Dendritic cell treated with granulocyte-macrophage colony-stimulating factor and Interleukin-4, amounts not matched to agents 40 ng/mL and 50 ng/mL, for 4 days (primary cell): ENCODE measurements around the gene ICAM1.

Source experiments
- H3K27ac Mint-ChIP-seq: one replicate; pipeline ENCODE4 v1.8.0; 2022; ENCODE audit warnings: mild to moderate bottlenecking, mixed read lengths
- H3K27me3 Mint-ChIP-seq: one replicate; pipeline ENCODE4 v1.8.0; 2022; ENCODE audit warnings: mild to moderate bottlenecking, mixed read lengths
- H3K36me3 Mint-ChIP-seq: one replicate; pipeline ENCODE4 v1.8.0; 2022; ENCODE audit warnings: low read depth, mixed read lengths
- H3K4me1 Mint-ChIP-seq: one replicate; pipeline ENCODE4 v1.8.0; 2022; ENCODE audit warnings: low read depth, mixed read lengths
- H3K4me3 Mint-ChIP-seq: one replicate; pipeline ENCODE4 v1.8.0; 2022; ENCODE audit warnings: mild to moderate bottlenecking, moderate library complexity, mixed read lengths
- H3K9me3 Mint-ChIP-seq: one replicate; pipeline ENCODE4 v1.8.0; 2022; ENCODE audit warnings: mixed read lengths
- intact Hi-C: fragments of 100-400 bp; cut with micrococcal nuclease; formaldehyde crosslinking; loops from one replicate; pipeline ENCODE4 v1.15.0; 2022

Gene ICAM1

DNA sequence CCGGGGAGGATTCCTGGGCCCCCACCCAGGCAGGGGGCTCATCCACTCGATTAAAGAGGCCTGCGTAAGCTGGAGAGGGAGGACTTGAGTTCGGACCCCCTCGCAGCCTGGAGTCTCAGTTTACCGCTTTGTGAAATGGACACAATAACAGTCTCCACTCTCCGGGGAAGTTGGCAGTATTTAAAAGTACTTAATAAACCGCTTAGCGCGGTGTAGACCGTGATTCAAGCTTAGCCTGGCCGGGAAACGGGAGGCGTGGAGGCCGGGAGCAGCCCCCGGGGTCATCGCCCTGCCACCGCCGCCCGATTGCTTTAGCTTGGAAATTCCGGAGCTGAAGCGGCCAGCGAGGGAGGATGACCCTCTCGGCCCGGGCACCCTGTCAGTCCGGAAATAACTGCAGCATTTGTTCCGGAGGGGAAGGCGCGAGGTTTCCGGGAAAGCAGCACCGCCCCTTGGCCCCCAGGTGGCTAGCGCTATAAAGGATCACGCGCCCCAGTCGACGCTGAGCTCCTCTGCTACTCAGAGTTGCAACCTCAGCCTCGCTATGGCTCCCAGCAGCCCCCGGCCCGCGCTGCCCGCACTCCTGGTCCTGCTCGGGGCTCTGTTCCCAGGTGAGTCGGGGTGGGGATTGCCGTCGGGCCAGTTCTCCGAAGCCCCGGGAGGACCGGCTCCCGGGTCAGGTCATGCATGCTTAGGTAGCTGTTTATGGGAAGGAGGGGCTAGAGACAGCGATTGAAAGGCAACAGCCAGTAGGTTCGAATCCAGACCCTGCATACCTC, at the start of gene ICAM1:
Gene ICAM1 (plus strand): TSS at position 505 of the 779 bp plus-strand sequence. CDS start 40 bp downstream, at position 545.
- H3K27me3 Mint-ChIP-seq, result no peaks in the 10 kb centered on the region
- intact Hi-C loops, result no loop called here
- H3K9me3 Mint-ChIP-seq, result no peaks in the 10 kb centered on the region
- peak within 1 kb of the TSS; percentile 98 for H3K27ac Mint-ChIP-seq
- H3K4me3 Mint-ChIP-seq, result peak within 1 kb of the TSS; percentile 94
- peaks cover 56% of the 10 kb centered on the region for H3K36me3 Mint-ChIP-seq
- H3K4me1 Mint-ChIP-seq, result peaks cover 58% of the 10 kb centered on the region

- Mint-ChIP-seq H3K36me3 (peaks cover 68% of the 10 kb centered on the region), H3K27ac (peak overlapping the region; percentile 88), H3K27me3 (no peaks in the 10 kb centered on the region), H3K9me3 (no peaks in the 10 kb centered on the region), H3K4me3 (peak overlapping the region; percentile 39), H3K4me1 (peaks cover 74% of the 10 kb centered on the region)
- intact Hi-C loops, result no loop called here
Measured at GRCh38 chr19:10222201-10222890, 48.6 kb upstream of the ICAM1 start.

GRCh38 chr19:10223488-10224213, 47.3 kb upstream of the ICAM1 start:
- Mint-ChIP-seq H3K36me3 (peaks cover 73% of the 10 kb centered on the region), H3K27me3 (no peaks in the 10 kb centered on the region), H3K9me3 (no peaks in the 10 kb centered on the region), H3K27ac (peak overlapping the region; percentile 42), H3K4me1 (peaks cover 83% of the 10 kb centered on the region), H3K4me3 (no peak overlapping the region)
- intact Hi-C loops, result no loop called here

DNA sequence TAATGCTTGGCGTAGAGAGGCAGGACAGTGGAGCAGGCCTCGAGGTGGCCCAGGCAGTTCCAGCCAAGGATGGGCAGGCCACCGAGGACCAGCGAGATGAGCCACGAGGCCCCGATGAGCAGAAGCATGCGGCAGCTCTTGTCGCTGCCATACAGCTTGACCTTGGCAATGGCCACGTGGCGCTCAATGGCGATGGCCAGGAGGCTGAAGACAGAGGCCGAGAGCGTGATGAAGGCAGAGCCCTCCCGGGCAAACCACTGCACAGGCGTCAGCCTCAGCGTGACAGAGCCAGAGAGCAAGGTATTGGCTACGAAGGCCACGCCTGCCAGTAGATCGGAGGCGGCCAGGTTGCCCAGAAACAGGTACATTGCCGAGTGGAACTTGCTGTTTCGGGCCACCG, 46.6 kb upstream of the ICAM1 start:
- Mint-ChIP-seq H3K36me3 (peaks cover 73% of the 10 kb centered on the region), H3K9me3 (no peaks in the 10 kb centered on the region), H3K4me3 (no peak overlapping the region), H3K27me3 (no peaks in the 10 kb centered on the region), H3K27ac (no peak overlapping the region), H3K4me1 (peaks cover 84% of the 10 kb centered on the region)
- intact Hi-C loops, result no loop called here

DNA sequence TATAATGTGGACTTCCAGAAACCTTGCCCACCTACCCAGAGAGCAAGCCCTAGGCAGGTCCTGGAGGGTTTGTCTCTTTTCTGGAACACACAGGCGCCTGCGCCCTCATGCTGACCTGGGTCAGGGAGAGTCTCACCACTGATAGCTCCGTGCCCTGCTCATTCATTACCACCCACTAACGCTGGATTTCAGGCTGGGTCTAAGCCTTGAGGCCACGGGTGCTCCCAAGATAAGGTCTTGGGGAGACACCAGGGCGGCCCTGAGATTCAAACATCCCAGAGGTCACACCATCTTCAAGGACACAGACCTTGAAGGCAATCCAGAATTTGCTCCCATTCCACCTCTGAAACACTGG, 44.9 kb upstream of the ICAM1 start:
- H3K27me3 Mint-ChIP-seq, result no peaks in the 10 kb centered on the region
- H3K9me3 Mint-ChIP-seq, result no peaks in the 10 kb centered on the region
- peak overlapping the region; percentile 25 for H3K27ac Mint-ChIP-seq
- intact Hi-C loops, result no loop called here
- H3K4me3 Mint-ChIP-seq, result no peak overlapping the region
- H3K4me1 Mint-ChIP-seq, result peaks cover 76% of the 10 kb centered on the region
- H3K36me3 Mint-ChIP-seq, result peaks cover 78% of the 10 kb centered on the region

DNA sequence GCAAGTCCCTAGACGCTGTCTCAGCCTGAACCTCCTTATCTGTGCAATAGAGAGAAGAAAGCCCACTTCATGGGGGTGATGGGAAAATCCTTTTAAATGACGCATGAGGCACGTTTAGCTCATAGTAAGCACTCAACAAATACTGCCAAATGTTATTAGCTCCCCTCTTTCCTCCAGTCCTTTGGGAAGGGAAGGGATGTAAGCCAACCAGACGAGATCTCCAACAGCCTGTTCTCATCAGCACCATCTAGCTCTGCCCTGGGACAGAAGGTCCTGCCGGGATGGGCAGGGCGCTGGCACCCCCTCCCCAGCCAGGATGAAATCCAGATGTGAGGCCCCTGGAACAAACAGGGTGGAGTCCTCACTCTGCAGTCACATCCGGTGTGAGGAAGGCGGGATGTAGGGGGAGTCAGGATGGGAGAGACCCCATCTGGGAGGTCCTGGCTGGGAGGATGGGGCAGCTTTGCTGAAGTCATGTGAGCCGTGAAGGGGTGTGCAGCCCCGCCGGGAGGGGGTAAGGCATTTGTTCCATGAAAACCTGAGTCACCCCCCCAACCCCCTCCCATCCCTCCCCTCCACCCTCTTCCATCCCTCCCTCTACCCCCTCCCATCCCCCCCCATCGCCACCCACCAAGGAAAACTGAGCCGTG, 44.4 kb upstream of the ICAM1 start:
- Mint-ChIP-seq H3K27me3 (no peaks in the 10 kb centered on the region), H3K9me3 (no peaks in the 10 kb centered on the region), H3K4me1 (peaks cover 71% of the 10 kb centered on the region), H3K4me3 (peak overlapping the region; percentile 30), H3K27ac (peak overlapping the region; percentile 25), H3K36me3 (peaks cover 73% of the 10 kb centered on the region)
- intact Hi-C loops, result no loop called here

GRCh38 chr19:10227026-10227971, 43.6 kb upstream of the ICAM1 start:
- H3K4me3 Mint-ChIP-seq, result no peak overlapping the region
- H3K4me1 Mint-ChIP-seq, result peaks cover 63% of the 10 kb centered on the region

GRCh38 chr19:10228393-10228792, 42.5 kb upstream of the ICAM1 start:
- Mint-ChIP-seq H3K36me3 (peaks cover 55% of the 10 kb centered on the region), H3K27me3 (peaks cover 6% of the 10 kb centered on the region), H3K27ac (peak overlapping the region; percentile 91), H3K9me3 (no peaks in the 10 kb centered on the region), H3K4me1 (peaks cover 55% of the 10 kb centered on the region), H3K4me3 (peak overlapping the region; percentile 92)
- intact Hi-C loops, result no loop called here

More at GRCh38 chr19:10227026-10227971, 43.6 kb upstream of the ICAM1 start:
- Mint-ChIP-seq H3K36me3 (peaks cover 65% of the 10 kb centered on the region), H3K27ac (peak overlapping the region; percentile 25), H3K9me3 (no peaks in the 10 kb centered on the region), H3K27me3 (peaks cover 6% of the 10 kb centered on the region)
- intact Hi-C loops, result no loop called here

- Mint-ChIP-seq H3K9me3 (no peaks in the 10 kb centered on the region), H3K4me1 (peaks cover 50% of the 10 kb centered on the region), H3K36me3 (peaks cover 50% of the 10 kb centered on the region), H3K4me3 (peak overlapping the region; percentile 92), H3K27me3 (peaks cover 6% of the 10 kb centered on the region), H3K27ac (peak overlapping the region; percentile 91)
- intact Hi-C loops, result no loop called here
Measured at GRCh38 chr19:10228920-10229319, 42.0 kb upstream of the ICAM1 start.

- intact Hi-C loops, result loop anchor here (2.0 to 5.0 kb wide), 2 partner anchors 20 to 33 kb away; no protein-coding TSS in a partner anchor
- peaks cover 39% of the 10 kb centered on the region for H3K4me1 Mint-ChIP-seq
- peak overlapping the region; percentile 91 for H3K27ac Mint-ChIP-seq
- H3K9me3 Mint-ChIP-seq, result no peaks in the 10 kb centered on the region
- H3K36me3 Mint-ChIP-seq, result peaks cover 39% of the 10 kb centered on the region
- peaks cover 6% of the 10 kb centered on the region for H3K27me3 Mint-ChIP-seq
- H3K4me3 Mint-ChIP-seq, result peak overlapping the region; percentile 92
Measured at GRCh38 chr19:10230173-10230860, 40.6 kb upstream of the ICAM1 start.

GRCh38 chr19:10230861-10231611, 39.9 kb upstream of the ICAM1 start, which contains the start of gene S1PR2:
Gene S1PR2, minus strand, starts transcription at chr19:10231331. Its CDS starts 6,426 bp downstream, at chr19:10224905.
- intact Hi-C loops, result loop anchor here (2.0 to 5.0 kb wide), 2 partner anchors 20 to 34 kb away; no protein-coding TSS in a partner anchor
- H3K36me3 Mint-ChIP-seq, result peaks cover 34% of the 10 kb centered on the region
- H3K4me3 Mint-ChIP-seq, result peak within 1 kb of the TSS; percentile 92
- H3K4me1 Mint-ChIP-seq, result peaks cover 37% of the 10 kb centered on the region
- H3K9me3 Mint-ChIP-seq, result no peaks in the 10 kb centered on the region
- H3K27me3 Mint-ChIP-seq, result peaks cover 6% of the 10 kb centered on the region
- peak within 1 kb of the TSS; percentile 91 for H3K27ac Mint-ChIP-seq
